Stimulated activated CD8-positive, alpha-beta memory T cell treated with anti-CD3 and anti-CD28 coated beads, Interleukin-12 subunit alpha, Interleukin-12 subunit beta, amount 100 ng/mL, for 24 hours (primary cell): ENCODE measurements around the gene GPS1.

Source experiments
- DNase-seq: peaks from one replicate; pipeline ENCODE4 v3.0.0-alpha.2; 2020; ENCODE audit errors: extremely low read depth

GPS1 gene

DNA sequence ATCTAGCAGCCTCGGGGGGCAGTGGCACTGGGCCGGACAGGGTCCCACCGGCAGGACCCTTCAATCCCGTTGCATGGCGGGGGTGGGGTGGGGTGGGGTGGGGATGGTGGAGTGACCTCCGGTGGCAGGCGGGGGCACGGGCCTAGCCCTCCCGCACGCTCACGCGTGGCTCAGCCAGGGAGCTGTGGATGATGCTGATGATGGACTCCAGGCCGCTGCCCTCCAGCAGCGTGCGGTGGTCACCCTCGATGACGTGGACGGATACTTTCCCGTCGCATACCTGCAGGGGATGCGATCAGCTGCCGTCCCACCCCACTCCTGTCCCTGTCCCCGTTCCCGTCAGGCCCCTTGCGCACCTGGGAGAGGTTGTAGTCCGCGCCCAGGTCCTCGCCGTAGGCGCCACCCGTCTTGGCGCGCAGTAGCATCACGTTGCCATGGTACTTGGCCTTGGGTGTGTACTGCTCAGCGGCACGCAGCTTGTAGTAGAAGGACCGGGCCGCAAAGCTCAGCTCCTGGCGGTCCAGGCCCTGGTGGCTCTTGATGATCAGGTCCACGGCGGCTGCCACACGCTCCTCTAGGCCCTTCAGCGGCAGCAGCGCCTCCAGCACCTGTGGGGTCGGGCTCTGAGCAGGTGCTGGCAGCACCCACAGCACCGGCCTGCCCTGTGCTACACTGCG is 27.4 kb downstream of the GPS1 start:
- DNase-seq: no peak

DNA sequence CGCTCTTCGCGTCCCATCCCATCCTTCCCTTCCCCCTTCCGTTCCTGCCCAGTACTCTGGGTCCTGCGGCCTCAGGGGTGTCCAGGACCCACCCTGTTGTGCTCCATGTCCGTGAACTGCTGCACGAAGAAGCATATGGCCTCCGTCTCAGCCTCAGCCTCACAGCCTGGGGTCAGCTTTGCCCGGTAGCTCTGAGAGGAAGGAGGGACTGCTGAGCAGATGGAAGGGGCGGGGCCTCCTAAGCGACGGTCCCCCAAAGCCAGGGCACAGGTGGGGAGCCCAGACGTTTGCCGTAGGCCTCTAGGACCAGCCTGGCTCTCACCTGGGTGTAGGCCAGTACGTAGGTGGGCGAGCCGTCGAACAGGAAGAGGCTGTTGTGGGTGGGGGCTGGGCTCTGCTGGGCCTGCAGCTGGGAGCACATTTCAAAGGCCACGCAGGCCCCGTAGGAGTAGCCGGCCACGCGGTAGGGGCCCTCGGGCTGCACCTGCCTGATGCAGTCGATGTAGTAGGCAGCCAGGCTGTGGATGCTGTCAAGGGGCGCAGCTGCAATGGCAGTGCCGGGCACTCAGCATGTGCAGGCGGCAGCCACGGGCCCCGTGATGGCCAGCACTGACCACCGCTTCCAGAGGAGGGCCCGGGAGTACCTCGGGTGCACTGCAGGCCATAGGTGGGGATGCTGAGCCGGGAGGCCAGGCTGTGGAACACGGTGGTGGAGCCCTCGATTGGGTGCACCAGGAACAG is 28.5 kb downstream of the GPS1 start:
- no peak for DNase-seq

DNA sequence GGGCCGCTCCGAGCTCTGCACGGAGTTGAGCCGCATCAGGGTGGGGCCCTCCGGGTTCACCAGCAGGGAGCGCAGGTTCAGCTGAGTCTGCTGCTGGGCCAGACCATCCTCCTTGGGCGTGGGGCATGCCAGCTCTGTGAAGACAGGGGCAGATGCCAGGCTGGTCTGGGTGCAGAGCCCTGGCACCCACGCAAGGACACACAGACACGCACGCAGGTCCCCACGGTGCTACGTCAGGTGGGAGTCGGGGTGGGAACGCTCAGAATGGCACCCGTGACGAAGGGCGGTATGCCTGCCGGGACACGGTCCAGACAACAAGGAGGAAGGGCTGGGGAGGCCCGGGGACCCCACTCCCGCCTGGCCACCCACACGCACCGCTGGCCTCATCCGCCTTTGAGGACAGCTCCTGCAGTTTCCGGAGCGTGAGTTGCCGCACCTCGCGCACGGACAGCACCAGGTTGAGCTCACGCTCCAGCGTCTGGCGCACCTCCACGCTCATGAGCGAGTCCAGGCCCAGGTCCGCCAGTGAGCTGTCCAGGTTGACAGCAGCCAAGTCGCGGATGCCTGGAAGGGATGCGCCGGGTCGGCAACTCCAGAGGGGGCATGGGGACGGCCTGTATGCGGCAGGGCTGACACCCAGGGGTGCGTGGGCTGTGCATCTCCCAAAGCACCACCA is 29.2 kb downstream of the GPS1 start:
- DNase-seq: no peak

DNA sequence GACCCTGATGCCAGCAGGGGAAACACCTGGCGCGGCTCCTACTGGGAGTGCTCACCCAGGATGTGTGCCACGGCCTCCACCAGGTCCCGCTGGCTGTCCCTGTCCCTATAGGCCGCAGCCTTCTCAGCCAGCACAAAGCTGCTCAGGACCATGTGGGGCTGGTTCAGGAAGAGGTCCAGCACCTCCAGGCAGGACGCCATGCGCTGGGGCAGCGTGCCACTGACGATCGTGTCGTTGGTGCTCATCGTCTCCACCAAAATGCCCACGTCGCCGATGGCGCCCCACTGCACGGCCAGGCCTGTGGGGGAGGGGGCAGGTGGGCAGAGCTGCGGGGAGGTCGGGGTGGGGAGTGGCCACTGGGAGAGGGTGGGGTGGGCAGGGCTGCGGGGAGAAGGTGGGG is 29.8 kb downstream of the GPS1 start:
- no peak for DNase-seq

DNA sequence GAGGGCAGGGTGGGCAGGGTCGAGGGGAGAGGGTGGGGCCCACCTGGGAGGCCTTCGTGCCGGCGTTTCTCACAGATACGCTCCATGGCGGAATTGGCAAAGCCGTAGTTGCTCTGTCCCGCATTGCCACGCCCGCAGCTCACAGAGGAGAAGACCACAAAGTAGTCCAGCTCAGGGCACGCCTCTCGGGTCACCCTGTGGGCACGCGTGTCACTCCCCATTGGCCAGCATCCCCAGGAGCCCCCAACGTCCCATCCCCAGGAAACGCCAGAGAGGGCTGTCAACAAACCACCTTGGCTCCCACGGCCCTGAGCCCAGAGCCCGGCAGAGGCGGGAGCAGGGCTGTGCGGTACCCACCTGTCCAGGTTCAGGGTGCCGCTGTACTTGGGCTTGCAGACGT is 30.3 kb downstream of the GPS1 start:
- DNase-seq: no peak

DNA sequence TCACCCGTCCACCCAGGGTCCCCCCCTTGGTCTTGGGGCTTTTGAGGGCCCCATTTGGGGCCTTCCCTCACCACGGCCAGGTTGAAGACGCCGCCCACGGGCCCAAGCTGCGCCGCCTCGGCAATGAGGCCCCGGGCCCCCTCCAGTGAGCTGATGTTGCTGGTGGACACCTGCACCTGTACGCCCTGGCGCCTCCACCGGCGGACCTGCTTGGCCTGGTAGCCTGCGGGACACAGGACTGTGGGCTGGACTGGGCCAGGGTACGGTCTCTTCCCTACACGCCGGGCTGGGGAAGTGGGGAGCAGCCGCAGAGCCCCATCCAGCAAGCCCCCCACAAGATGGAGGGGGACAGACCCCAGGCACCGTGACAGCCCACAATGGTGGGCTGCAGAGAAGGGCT is 30.8 kb downstream of the GPS1 start:
- DNase-seq: no peak

DNA sequence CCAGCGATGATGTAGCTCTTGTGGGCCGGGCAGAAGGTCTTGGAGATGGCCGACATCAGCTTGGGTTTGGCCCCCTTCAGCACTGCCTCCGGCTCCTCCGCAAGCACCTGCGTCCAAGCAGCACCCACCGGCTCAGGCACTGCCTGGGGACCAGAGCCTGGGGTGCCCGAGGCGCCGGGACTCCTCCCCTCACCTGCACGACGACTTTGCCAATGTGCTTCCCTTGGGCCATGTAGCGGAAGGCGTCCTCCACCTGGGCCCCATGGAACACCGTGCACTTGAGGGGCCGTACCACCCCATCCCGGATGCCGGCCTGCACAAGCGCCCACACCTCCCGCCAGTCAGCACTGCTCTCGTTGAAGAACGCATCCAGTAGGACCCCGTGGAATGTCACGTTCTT is 31.3 kb downstream of the GPS1 start:
- DNase-seq: no peak

DNA sequence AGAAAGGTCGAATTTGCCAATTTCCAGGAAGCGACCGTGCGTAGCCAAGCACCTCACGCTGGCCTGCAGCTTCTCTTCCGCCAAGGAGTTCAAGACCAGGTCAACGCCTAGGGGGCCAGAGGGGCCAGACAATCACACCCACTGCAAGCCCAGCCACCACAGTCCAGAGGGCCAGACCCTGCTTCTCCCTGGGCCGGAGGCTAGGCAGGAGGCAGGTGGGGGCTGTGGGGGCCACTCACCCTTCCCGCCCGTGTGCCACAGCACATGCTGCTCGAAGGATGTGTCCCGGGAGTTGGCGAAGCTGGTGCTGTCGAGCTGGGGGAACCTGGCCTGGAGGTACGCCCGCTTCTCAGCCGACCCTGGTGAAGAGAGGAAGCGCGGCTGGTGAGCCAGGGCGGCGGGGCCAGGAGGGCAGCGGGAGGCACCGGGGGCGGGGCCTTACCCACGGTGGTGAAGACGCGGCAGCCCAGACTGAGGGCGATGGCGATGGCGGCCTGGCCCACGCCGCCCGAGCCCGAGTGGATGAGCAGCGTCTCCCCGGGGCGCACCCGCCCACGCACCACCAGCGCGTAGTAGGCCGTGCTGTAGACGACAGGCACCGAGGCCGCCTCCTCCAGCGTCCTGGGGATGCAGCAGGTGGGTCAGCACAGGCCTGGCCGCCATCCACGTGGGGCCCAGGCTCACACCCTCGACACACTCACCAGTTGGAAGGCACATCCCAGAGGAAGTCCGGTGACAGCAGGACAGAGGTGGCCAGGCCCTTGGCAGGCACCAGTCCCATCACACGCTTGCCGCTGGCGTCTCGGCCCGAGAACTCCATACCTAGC is 32.0 kb downstream of the GPS1 start:
- DNase-seq: no peak

DNA sequence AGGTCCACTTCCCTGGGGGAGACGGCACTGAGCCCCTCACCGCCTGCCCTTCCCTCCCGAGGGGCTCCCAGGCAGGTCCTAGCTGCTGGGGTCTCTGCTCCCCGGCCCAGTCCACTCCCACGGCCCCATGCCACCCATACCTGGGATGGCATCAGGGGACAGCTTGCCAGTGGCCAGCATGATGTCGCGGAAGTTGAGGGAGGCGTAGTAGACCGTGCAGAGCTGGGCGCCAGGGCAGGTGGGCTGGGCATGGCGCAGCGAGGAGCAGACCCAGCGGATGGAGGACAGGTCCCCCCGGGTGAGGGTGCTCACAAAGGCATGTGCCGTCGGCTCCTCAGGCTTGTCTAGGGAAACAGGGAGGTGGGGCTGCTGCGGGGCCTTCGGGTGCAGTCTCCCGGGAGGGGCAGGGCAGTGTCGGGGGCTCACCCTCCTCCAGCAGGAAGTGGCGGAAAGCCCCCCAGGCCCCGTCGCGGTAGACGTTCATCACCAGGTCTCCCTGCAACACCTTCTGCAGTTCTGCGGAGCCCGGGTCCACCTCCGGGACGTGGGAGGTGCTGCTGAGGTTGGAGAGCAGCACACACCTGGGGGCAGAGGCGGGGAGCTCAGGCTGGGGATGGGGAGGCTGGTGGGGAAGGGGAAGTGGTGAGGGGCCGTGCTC is 32.8 kb downstream of the GPS1 start:
- DNase-seq: no peak

DNA sequence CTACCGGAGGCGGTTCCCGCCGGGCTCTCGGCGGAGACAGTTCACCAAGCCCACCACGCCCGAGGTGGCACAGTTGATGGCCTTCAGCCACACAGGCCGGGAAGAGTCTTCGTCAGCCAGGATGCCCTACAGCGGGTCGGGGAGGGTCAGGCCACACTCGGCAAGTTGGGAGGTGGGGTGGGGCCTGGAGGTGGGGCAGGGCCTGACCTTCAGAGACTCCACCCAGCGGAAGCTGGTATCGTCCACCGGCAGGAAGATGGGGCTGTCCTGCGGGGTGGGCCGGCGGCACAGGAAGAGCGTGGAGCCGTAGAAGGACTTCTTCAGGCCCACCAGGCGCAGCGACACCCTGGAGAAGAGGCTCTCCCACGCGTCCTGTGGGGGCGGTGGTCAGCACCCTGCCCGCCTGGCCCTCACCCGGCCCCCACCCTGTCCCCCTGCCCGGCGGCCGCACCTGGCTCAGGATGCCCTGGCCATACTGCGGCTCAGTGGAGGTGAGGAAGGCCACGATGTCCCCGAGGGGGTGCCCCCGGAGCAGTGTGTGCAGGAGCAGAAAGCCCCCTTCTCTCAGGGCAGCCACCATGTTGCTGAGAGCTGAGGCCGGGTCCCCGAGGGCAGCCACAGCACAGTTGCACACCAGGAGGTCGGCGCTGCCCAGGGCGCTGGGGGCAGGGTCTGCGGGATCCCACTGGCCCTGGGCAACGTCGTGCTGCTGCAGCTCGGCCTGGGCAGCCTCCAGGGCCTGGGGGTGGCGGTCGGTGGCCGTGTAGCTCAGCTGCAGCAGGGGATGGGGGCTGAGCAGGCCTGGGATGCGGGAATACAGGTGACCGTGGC is 33.5 kb downstream of the GPS1 start:
- DNase-seq: no peak

DNA sequence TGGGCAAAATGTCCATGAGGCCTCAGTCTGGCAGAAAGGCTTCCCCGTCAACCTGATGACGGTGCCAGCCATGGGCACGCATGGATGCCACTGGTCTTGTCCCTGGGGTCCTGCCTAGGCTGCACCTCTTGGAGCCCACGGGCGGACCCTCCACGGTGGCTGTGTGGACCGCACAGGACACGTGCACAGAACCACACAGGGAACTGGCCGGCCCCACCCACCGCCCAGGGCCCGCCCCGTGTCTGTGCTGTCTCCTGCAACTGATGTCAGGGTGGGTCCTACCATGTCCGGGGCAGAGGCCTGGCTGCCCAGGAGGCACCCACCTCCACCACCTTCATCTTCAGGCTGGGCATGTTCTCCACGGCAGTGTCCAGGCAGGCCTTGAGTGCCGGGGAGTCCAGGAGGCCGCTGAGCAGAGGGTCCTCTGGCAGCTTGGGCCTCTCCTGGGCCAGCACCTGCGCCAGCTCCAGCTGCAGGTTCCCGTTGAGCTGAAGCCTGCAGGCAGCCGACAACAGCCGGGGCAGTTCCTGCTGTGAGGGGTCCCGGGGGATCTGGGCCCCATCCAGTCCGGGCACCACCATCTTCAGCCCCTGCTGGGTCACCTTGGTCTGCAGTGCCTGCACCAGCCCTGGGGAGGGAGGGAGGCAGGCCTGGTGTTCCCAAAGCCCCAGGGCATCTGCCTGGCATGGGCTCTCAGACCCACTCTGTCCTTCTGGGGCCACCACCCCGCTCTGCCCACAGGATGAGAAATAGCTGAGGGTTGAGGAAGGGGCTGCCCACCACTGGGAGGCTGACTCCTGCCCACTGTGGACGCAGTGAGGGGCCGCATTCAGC is 34.5 kb downstream of the GPS1 start:
- DNase-seq: no peak

DNA sequence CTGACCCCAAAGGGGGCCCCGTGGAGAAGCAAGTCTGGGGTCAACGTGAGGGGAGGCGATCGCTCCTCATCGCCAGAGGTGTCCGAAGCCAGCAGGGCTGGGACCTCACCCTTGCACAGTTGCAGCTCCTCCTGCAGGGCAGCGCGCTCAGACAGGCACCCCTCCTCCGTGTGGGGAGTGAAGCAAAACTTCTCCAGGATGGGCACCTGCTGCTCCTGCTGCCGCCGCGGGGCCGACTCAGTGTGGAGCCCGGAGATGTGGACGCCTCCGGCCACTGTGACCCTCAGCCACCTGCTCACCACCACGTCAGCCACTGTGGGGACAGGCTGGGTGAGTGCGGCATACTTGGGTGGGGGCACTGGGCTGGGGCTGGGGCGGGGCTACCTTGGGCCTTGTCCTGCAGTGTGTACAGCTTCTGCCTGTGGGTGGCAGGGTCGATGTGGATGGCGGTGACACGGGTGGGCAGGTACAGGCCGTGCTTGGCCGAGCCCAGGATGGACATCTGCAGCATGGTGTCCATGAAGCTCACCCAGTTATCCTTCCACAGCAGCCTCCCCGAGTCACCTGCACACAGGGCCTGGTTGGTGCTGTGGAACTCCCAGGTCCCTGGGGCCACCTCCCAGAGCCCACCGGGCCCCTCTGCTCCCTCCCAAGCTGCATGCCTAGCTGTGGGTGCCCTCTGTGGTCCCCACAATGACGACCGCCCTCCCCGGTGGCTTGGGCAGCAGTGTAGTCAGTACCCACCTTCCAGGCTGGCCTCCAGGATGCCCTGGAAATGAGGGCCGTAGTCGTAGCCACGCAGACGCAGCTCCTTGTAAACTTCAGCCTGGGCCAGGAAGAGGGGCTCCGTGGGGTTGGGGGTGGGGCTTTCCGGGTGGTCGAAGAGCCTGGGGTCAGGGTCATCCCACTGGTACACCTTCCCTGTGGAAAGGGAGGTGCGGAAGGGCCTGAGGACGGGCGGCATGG is 35.5 kb downstream of the GPS1 start:
- DNase-seq: no peak

DNA sequence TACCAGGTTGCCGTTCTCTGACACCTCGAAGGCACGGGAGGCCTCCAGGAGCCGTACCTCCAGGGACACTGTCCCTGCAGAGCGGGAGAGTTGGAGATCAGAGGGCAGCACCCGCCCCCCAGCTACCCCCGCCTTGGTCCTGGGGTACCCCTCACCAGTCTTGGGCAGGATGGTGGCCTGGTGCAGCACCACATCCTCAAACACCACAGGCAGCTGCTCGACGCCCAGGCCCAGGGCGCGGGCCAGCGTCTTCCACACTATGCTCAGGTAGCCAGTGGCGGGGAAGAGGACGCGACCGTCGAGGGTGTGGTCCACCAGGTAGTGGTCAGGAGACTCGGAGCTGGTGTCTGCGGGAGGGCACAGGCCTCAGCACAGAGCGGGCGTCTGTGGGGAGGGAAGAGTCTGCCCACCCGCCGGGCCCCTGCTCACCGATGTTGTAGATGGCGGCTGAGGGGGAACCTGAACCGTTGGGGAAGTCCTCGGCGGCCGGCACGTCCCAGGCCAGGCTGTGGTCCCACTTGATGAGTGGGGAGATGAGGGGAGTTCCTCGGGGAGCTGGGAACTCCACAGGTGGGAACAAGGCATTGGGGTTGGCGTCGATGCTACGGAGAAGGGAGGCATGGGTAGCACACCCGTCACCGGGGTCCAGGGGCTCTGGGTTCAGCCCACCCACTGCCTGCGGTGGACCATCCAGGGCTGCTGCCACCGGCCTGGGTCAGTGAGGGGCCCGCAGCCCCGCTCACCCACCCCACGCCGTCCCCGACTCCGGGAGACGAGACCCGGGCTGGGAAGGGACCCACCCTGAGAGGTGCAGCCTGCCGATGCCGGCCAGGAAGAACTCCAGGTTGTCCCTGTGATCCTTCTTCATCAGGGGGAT is 36.5 kb downstream of the GPS1 start:
- no peak for DNase-seq

DNA sequence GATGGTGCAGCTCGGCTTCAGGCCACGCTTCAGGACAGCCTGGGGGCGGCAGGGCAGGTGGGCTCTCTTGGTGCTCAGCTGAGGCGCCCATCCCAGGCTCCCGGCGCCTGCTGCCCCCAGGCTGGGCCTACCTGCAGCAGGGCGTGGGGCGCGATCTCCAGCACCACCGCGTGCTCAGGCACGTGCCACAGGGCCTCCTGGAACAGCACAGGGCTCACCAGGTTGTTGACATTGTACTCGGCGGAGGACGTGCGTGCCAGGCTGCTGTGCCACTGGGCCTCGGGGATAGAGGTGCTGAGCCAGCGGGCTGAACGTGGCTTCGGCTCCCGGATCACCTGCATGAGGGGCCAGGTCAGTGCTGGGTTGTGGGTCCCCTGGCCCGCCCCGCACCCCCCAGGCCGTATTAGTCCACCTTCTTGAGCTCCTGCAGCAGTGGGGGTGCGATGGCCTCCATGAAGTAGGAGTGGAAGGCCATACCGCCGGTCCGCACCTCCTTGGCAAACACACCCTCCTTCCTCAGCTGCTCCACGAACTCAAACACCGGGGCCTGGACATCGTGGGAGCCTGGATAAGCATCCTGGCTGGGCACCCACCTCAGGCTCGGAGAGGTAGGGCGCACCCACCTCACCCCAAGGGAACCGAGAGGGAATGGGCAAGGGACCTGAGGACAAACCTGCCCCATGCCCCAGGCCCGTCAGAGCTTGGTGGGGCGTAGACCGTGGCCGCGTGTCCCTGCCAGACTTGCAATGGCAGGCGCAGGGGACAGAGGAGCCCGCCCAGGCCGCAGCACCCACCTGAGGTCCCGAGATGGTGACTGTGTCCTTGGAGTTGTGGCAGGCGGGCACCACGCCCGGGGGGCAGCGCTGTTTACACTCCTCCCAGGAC is 37.4 kb downstream of the GPS1 start:
- DNase-seq: no peak

DNA sequence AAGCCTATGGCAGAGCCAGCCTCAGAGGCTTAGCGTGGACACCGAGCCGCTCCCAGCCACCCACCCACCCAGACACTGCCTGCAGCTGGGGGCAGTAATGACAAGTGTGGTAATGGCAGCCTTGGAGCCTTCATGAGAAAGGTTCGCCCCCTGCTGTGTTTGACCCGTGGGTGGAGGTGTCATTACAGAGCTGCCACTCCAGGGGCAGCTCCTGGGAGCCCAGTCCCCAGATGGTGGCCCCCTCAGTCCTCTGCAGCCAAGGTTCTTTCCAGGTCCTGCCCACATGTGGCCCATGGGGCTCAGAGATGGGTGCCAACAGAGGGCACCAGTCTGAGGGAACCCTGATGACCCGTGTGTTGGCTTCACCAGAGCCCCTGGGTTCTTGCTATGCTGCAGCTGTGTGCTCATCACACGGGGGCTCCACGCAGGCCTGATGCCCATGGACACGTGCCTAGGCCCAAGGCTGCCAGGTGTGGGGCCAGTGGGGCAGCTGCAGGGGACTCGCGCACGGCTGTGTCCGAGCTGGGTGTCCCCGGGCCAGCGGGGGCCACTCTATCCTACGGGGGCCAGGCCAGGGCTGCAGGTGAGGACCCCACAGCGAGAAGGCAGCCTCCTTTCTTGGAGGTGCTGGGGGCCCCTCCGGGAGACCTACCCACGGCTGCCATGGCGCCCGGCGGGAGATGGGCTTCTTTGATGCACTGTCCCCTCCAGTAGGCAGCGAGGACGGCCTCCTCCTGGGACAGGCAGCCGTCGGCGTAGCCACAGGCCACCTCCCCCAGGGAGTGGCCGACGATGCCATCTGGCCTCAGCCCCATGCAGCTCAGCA is 38.2 kb downstream of the GPS1 start:
- no peak for DNase-seq
